ENCODE results near the gene APOBEC3G.

GRCh38 chr22:39136317-39136716 is 59.2 kb downstream of the APOBEC3G start:
- no peak for TF ChIP-seq CTCF (IDR thresholded peaks at IDR 0.05; ENCODE audit: insufficient read depth, low read length)
- TF ChIP-seq POLR2AphosphoS5 (IDR thresholded peaks at IDR 0.05; ENCODE audit: low read depth): no peak
- no peak for TF ChIP-seq REST (IDR thresholded peaks at IDR 0.05; ENCODE audit: insufficient replicate concordance, low read depth)
- TF ChIP-seq SPI1 (IDR thresholded peaks at IDR 0.05; ENCODE audit: borderline replicate concordance, low read depth): no peak
- TF ChIP-seq GABPA (IDR thresholded peaks at IDR 0.05; ENCODE audit: low read depth): no peak

Measured in HL-60 (cell line).